GM21390 (cell line): ENCODE results near the gene EPC1.
"Not testable (repeated sequence)": the region's sequence is repeated elsewhere in the genome, so short reads cannot be mapped to it uniquely, and the experiment has no call there.

Source experiments
- ATAC-seq: cut with Tn5 transposase; IDR thresholded peaks from one replicate; pipeline ENCODE4 v1.9.1; 2021; ENCODE audit not compliant: unreplicated experiment

EPC1 gene

DNA sequence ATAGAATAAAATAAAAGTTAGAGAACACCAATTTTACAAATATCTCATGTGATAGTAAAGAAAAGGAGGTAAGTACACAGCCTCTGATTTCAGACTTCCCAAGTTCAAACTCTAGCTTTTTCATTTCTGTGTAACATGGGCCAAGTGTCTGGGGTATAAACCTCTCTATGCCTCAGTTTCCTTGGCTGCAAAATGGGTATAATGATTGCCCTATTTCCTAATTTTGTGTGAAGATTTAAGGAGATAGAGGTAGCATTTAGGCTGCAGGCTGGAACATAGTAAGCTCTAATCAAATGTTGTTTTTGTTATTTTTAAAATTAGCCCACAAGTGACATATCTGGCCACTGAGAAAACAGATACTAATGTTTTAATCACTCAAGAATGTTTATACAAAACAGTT, 26.1 kb upstream of the EPC1 start:
- ATAC-seq = no peak

DNA sequence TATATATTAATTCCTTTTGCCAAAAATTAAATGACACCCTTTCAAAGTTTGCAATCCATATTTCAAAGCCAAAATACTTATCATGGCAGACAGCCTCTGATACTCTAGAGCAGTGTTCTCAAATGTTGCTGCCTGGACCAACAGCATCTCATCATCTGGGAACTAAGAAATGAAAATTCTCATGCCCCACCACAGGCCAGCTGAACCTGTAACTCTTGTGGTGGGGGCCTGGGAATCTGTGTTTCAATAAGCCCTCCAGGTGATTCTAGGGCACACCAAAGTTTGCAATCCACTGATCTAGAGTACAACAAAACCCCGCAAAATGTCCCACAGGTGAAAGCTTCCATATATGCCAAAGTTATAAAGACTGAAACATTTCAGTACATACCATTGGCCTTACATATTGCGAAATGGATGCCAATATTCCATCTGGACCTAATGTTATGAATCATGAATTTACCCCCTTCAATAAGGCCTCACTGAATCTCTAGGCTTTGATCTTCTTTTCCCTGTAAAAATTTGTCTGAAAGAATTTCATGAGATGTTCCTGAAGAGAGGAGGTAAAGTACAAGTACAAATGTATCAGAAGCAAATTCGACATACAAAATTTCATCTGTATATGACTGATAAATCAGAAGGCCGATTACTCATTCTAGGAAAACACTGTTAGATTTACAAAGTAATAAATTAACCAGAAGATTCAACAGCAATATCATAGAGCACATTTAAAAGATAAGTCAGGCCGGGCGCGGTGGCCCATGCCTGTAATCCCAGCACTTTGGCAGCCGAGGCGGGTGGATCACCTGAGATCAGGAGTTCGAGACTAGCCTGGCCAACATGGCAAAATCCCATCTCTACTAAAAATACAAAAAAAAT, 25.3 kb upstream of the EPC1 start:
- no peak for ATAC-seq

GRCh38 chr10:32371101-32371500, 24.1 kb upstream of the EPC1 start:
- no peak for ATAC-seq

DNA sequence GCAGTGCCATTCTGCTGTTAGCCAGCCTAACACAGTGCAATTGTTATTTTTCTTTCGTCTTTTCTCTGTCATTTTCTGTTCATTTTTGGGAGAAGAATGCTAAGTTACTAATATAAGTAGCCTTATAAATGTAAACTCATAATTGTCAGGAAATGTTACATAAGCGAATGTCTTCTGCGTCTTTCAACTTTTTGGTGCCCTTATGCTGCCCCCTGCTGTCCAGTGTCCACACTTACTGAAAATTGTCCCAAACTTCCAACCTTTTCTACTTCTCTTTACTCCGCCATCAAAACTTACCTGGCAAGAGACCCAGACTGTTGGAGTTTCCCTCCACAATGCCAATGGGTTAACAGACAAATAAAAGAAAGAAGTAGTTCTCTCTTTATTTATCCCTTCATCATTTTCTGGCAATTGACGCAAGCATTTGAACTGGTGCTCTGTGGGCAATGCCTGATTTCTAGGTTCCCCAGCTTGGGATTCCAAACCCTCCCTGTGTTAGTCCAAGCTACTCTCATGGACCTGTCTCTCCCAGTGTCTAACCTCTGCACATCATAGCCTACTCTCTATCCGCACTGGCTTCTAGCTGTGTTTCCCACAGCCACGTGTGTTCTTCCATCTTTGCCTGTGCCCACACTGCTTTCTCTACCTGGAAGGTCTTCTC, 21.0 kb upstream of the EPC1 start:
- no peak for ATAC-seq

- no peak for ATAC-seq
Measured at GRCh38 chr10:32366588-32366987, 19.6 kb upstream of the EPC1 start.

- ATAC-seq = no peak
Measured at GRCh38 chr10:32366111-32366510, 19.2 kb upstream of the EPC1 start.

DNA sequence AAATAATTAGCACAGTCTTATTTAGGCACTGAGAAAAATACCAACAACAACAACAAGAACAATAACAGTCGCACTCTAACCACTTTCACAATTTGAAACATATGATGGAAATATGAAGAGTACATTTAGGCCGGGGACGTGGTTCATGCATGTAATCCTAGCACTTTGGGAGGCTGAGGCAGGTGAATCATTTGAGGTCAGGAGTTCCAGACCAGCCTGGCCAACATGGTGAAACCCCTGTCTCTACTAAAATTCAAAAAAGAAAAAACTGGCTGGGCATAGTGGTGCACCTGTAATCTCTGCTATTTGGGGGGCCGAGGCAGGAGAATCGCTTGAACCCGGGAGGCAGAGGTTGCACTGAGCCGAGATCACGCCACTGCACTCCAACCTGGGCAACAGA, 18.4 kb upstream of the EPC1 start:
- not testable (repeated sequence) for ATAC-seq

DNA sequence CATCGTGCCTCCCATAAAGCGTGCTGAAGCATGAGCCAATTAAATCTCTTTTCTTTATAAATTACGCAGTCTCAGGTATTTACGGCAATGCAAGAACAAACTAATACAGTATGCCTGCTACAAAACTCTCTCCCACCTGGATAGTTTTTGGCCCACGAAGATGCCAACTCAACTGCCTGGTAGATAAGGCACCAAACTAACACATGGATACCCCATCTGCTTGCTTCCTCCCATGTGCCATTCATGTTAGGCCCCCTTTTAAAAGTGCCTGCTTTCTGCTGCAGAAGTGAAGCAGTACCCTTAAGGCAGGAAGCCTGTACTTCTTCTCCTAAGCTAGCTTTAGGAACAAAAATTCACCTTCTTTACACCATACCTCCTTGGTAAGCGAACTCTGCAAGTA, 15.6 kb upstream of the EPC1 start:
- no peak for ATAC-seq

GRCh38 chr10:32360884-32361283, 13.9 kb upstream of the EPC1 start:
- ATAC-seq = no peak

GRCh38 chr10:32360241-32360640, 13.3 kb upstream of the EPC1 start:
- ATAC-seq = no peak

GRCh38 chr10:32357056-32357735, 10.2 kb upstream of the EPC1 start:
- ATAC-seq = no peak

- not testable (repeated sequence) for ATAC-seq
Measured at GRCh38 chr10:32354690-32355089, 7.7 kb upstream of the EPC1 start.

DNA sequence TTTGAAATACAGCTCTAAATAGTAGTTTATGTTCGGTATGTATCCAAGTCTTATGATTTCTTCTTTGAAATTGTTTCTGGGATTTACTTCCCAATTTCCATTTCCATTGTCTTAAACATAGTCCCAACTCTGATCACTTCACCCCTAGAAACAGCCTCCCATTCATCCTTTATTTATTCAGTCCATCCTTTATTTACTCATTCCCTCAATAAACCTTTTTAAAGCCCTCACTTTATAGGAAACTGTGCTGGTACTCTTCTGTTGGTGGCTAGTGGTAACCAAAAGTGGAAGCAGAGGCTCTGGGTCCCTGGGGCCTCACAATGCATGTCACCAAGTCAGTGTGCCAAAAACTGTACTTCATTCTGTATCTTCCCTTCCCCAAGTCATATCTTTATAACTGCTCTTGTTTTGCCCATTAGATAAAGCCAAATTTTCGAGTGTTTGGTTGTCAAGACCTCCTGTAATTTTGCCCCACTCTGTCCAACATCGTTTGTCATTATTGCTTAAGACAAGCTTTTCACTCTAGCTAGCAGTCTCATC, 3.9 kb upstream of the EPC1 start:
- no peak for ATAC-seq

- no peak for ATAC-seq
Measured at GRCh38 chr10:32349968-32350738, 3.2 kb upstream of the EPC1 start.

GRCh38 chr10:32349199-32349585, 2.2 kb upstream of the EPC1 start:
- ATAC-seq = no peak

DNA sequence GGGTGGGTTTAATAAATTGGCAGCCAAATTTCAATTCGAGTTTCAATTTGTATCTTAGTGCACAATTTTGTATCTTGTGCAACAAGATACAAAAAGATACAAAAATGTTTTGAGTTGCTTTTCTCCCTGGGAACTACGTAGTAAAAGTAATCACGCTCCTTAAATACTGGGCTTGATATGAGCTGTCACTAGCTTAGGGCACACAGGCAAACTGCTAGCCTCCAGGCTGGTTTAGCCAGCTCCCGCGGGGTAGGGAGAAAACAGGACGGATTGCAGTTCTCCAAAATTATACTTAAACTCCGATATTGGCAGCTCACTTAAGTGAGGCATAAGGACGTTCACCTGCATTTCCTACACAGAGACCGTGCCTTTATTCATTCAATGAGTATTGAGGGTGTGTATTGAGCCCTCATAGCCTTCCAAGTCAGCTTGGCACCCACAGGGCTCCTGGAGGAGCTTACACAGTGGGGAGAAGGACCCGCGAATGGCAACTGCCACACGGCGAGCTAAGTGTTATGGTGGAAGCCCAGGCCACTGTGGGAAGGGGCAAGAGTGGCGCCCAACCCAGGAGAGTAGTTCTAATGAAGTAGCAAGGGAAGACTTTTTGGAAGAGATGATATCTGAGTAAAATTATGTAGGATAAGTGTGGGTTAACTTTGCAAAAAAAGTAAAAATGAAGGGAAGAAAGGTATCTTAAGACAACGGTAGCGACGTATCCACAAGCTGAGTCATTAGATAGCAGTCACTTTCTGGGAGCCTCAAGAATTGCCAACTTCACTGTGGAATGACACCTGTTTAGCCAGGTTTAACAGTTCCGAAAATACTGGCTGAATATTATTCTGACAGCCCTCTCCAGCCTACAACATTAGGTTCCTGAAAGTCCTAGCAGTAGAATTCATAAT, 1.6 kb upstream of the EPC1 start:
- ATAC-seq = no peak

DNA sequence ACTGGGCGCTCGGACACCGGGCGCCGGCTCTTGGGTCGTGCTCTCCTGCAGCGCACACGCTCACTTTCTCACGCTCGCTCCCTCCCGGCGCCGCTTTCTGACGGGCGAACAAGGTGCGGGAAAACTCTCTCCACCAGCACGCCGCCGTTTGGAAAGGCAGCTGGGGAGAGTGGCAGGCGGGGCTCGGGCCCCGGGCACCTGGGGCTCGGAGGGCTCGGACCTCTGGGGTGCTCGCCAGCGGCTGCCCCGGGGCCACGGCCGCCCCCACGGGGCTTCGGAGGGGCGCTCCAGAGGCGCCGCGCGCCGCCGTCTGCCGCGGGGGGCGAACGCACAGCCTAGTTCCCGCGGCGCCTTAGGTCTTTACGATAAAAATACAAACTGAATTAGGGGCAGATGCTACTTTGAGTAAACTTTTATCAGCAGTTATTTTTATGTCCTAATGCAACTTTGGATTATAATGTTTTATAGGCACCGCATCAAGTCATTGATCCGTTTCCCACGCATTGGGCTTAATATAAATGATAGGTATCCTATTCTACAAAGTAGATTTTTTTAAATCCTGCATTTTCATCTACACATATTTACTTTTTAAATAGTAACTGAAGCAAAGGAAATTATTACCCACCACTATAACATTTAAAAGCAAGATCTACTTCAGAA, 535 bp upstream of the EPC1 start:
- ATAC-seq = peak; percentile 15

DNA sequence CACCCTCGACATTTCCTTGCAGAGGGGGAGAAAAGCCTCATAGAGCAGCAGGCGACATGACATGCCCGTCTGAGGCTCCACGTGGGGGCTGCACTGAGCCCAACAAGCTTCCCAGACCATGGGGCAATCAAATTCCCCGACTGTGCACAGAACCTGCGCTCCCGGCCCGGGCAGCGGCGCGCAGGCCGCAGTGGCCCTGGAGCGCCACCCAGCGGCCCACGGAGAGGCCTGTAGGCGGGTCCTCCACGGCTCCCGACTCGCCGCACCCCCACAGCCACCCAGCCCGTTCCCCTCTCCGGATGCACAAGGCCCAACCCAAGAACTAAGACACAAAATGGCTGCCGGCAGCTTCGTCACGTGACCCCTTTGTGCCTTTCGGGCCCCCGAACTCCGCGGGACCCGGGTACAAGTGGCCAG, 816 bp downstream of the EPC1 start:
- peak; percentile 76 for ATAC-seq

DNA sequence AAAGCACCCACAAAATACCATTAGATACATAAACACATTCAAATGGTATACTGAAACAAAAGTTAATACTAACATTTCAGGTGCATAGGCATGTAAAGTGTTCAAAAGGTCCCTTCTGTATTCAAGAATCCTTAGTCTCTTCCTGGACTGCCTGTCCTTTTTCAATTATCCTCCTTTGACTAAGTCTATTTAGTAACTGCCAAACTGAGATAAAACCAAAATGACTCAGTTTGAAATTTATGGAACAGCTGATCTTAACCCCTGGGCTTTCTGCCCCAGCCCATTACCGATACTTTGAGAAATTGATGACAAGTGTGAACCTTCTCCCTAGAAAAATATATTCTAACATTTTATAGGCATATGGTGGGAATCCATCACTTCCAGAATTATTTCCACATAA, 5.4 kb downstream of the EPC1 start:
- ATAC-seq = no peak
